GM12892 (cell line): ENCODE data around the gene SHBG.

Experiments
- POLR2A ChIP-seq: IDR thresholded peaks from 2 replicates; pipeline ENCODE4 v1.6.1; 2011; ENCODE audit warnings: low read depth, low read length, control low read depth
- POLR2AphosphoS5 ChIP-seq: IDR thresholded peaks from 2 replicates; pipeline ENCODE4 v1.6.1; 2011; ENCODE audit warnings: low read depth, low read length, control low read depth

- TF ChIP-seq POLR2A (no peak), POLR2AphosphoS5 (no peak)
Measured at GRCh38 chr17:7634384-7634783, 4.4 kb downstream of the SHBG start.
